Tibial nerve (tissue), 4 donors: Measurements from ENCODE around the gene NRXN3. TPM values are rescaled to one million over a fixed set of nuclear protein-coding genes. Genes with fewer than 3 reads are reported as not detected.

Source experiments
- DNase-seq, 2 donors: peaks; one replicate each; pipeline ENCODE4 v3.0.0-alpha.2; 2019; ENCODE audit warnings: low spot score in 2 of 2
- H3K27ac ChIP-seq, 4 donors: fragments of 200-600 bp; sonication (generic) in 3 of 4; one replicate each; pipeline ENCODE4 v1.5.1; 2017 to 2019; ENCODE audit warnings: mild to moderate bottlenecking in 1 of 4
- H3K27me3 ChIP-seq, 2 donors: fragments of 200-600 bp; sonication (generic) in 1 of 2; one replicate each; pipeline versions ENCODE4 v1.5.1 to v1.6.0; 2017 to 2019
- H3K36me3 ChIP-seq, 3 donors: fragments of 200-600 bp; sonication (generic); one replicate each; pipeline ENCODE4 v1.5.1; 2018 to 2019
- H3K4me1 ChIP-seq, 4 donors: fragments of 200-600 bp; sonication (generic) in 3 of 4; one replicate each; pipeline ENCODE4 v1.5.1; 2017 to 2019
- H3K4me3 ChIP-seq, 4 donors: fragments of 200-600 bp; sonication (generic) in 3 of 4; one replicate each; pipeline ENCODE4 v1.5.1; 2017 to 2019; ENCODE audit warnings: mild to moderate bottlenecking in 1 of 4, moderate library complexity in 1 of 4
- H3K9me3 ChIP-seq, 4 donors: fragments of 200-600 bp; sonication (generic) in 3 of 4; one replicate each; pipeline ENCODE4 v1.5.1; 2017 to 2019
- CTCF ChIP-seq, 5 experiments: fragments of 200-600 bp in 3 of 5; fragments of 450-650 bp in 2 of 5; sonication (generic) in 3 of 5; IDR thresholded peaks; one replicate each; pipeline ENCODE4 v1.5.1; 2016 to 2019; ENCODE audit warnings: antibody characterized with exemption in 5 of 5, mild to moderate bottlenecking in 3 of 5, moderate library complexity in 2 of 5
- EP300 ChIP-seq, 2 donors: sonication (generic); formaldehyde crosslinking; IDR thresholded peaks; one replicate each; pipeline ENCODE4 v1.6.1; 2017; ENCODE audit warnings: antibody characterized with exemption in 2 of 2, mild to moderate bottlenecking in 1 of 2
- POLR2A ChIP-seq, 2 donors: fragments of 450-650 bp; IDR thresholded peaks; one replicate each; pipeline ENCODE4 v1.6.1; 2017; ENCODE audit warnings: antibody characterized with exemption in 2 of 2, mild to moderate bottlenecking in 2 of 2, moderate library complexity in 2 of 2
- WGBS, 2 donors: methylation state at CpG; one replicate each; pipeline ENCODE4 v1.1.5; 2018; 5-methylcytosine and 5-hydroxymethylcytosine counted together
- total RNA-seq, 4 donors: library from RNA; depleted of rRNA; stranded (reverse); fragments of >200 nt; gene quantifications; one replicate each; pipeline ENCODE4 v1.1.0, GENCODE V29; 2016

Gene NRXN3
- total RNA-seq, 4 donors from 2014 or later, result 16.7 to 52.2 (median 19.7) TPM

GRCh38 chr14:78319406-78319805 lies 149.2 kb downstream of the NRXN3 start:
- no peaks in the 10 kb centered on the region for H3K4me1 ChIP-seq
- H3K27me3 ChIP-seq, result no peaks in the 10 kb centered on the region
- H3K9me3 ChIP-seq, result no peaks in the 10 kb centered on the region
- H3K36me3 ChIP-seq, result no peaks in the 10 kb centered on the region
- WGBS, 2 donors, result 50 to 60% methylated on average over 2 of the region's 2 CpGs
- DNase-seq, result no peak
- no peak for TF ChIP-seq CTCF (IDR thresholded peaks at IDR 0.05)
- no peak for TF ChIP-seq EP300 (IDR thresholded peaks at IDR 0.05)
- TF ChIP-seq POLR2A (IDR thresholded peaks at IDR 0.05), result no peak
- no peak overlapping the region for H3K27ac ChIP-seq
- no peak overlapping the region for H3K4me3 ChIP-seq

GRCh38 chr14:78319887-78320635 lies 149.9 kb downstream of the NRXN3 start:
- Histone ChIP-seq H3K4me3 (no peak overlapping the region), H3K4me1 (no peaks in the 10 kb centered on the region), H3K27me3 (no peaks in the 10 kb centered on the region), H3K27ac (no peak overlapping the region), H3K36me3 (no peaks in the 10 kb centered on the region), H3K9me3 (no peaks in the 10 kb centered on the region)
- 31 to 32% methylated on average over 12 of the region's 12 CpGs for WGBS, 2 donors
- TF ChIP-seq CTCF (IDR thresholded peaks at IDR 0.05), result no peak
- TF ChIP-seq EP300 (IDR thresholded peaks at IDR 0.05), result no peak
- no peak for TF ChIP-seq POLR2A (IDR thresholded peaks at IDR 0.05)
- no peak for DNase-seq

GRCh38 chr14:78324353-78324752 lies 154.2 kb downstream of the NRXN3 start:
- no peak for DNase-seq
- TF ChIP-seq EP300 (IDR thresholded peaks at IDR 0.05), result no peak
- no peak for TF ChIP-seq POLR2A (IDR thresholded peaks at IDR 0.05)
- TF ChIP-seq CTCF (IDR thresholded peaks at IDR 0.05), result no peak
- 91 to 96% methylated on average over 1 of the region's 1 CpG for WGBS, 2 donors
- Histone ChIP-seq H3K36me3 (no peaks in the 10 kb centered on the region), H3K27me3 (no peaks in the 10 kb centered on the region), H3K4me1 (no peaks in the 10 kb centered on the region), H3K27ac (no peak overlapping the region), H3K9me3 (no peaks in the 10 kb centered on the region), H3K4me3 (no peak overlapping the region)

- H3K27ac ChIP-seq, result no peak overlapping the region
- no peak for DNase-seq
- WGBS, 2 donors, result 42 to 69% methylated on average over 2 of the region's 2 CpGs
Observed at GRCh38 chr14:78325911-78326310, 155.7 kb downstream of the NRXN3 start.

More at GRCh38 chr14:78325911-78326310, 155.7 kb downstream of the NRXN3 start:
- TF ChIP-seq POLR2A (IDR thresholded peaks at IDR 0.05), result no peak
- no peak for TF ChIP-seq CTCF (IDR thresholded peaks at IDR 0.05)
- no peak for TF ChIP-seq EP300 (IDR thresholded peaks at IDR 0.05)
- no peaks in the 10 kb centered on the region for H3K36me3 ChIP-seq
- no peaks in the 10 kb centered on the region for H3K27me3 ChIP-seq
- no peak overlapping the region for H3K4me3 ChIP-seq
- H3K4me1 ChIP-seq, result no peaks in the 10 kb centered on the region
- H3K9me3 ChIP-seq, result no peaks in the 10 kb centered on the region
